HepG2 (cell line): ENCODE data around the gene GALNT5.

Source experiments
- ATM ChIP-seq: fragments of 450-650 bp; IDR thresholded peaks from 2 replicates; pipeline ENCODE4 v1.7.1; 2017; ENCODE audit warnings: mild to moderate bottlenecking, borderline replicate concordance
- CBFB ChIP-seq: sonication (generic); formaldehyde crosslinking; IDR thresholded peaks from 2 replicates; pipeline ENCODE4 v1.4.0; 2020; ENCODE audit warnings: missing genetic modification reagents
- HNF4G ChIP-seq, 2 experiments: sonication (generic) in 1 of 2; formaldehyde crosslinking in 1 of 2; IDR thresholded peaks; 2 replicates each; pipeline versions ENCODE4 v1.4.0 to v1.6.1; 2011 to 2020; ENCODE audit warnings: borderline replicate concordance in 2 of 2, low read depth in 2 of 2, mild to moderate bottlenecking in 2 of 2, low read length in 1 of 2, missing genetic modification reagents in 1 of 2, moderate library complexity in 1 of 2
- KDM5B ChIP-seq: sonication (generic); formaldehyde crosslinking; IDR thresholded peaks from 2 replicates; pipeline ENCODE4 v1.4.0; 2020; ENCODE audit warnings: missing genetic modification reagents, mild to moderate bottlenecking, borderline replicate concordance
- PHF20 ChIP-seq: sonication (generic); formaldehyde crosslinking; IDR thresholded peaks from 2 replicates; pipeline ENCODE4 v1.5.0; 2020; ENCODE audit warnings: mild to moderate bottlenecking, missing genetic modification reagents
- RFXANK ChIP-seq: IDR thresholded peaks from 2 replicates; pipeline ENCODE4 v1.6.1; 2016
- ZNF607 ChIP-seq: sonication (generic); formaldehyde crosslinking; IDR thresholded peaks from 2 replicates; pipeline ENCODE4 v1.5.1; 2020; ENCODE audit warnings: missing genetic modification reagents, mild to moderate bottlenecking, borderline replicate concordance
- TF ChIP-seq, protein P1 (sequence below): sonication (generic); formaldehyde crosslinking; IDR thresholded peaks from 2 replicates; pipeline ENCODE4 v1.4.0; 2020; ENCODE audit warnings: missing genetic modification reagents
- TF ChIP-seq, protein P2 (sequence below): sonication (generic); formaldehyde crosslinking; IDR thresholded peaks from 2 replicates; pipeline ENCODE4 v1.5.0; 2020; ENCODE audit warnings: mild to moderate bottlenecking, missing genetic modification reagents, moderate library complexity
- TF ChIP-seq, protein P3 (sequence below): sonication (generic); formaldehyde crosslinking; IDR thresholded peaks from 2 replicates; pipeline ENCODE4 v1.4.0; 2020; ENCODE audit warnings: missing genetic modification reagents

DNA sequence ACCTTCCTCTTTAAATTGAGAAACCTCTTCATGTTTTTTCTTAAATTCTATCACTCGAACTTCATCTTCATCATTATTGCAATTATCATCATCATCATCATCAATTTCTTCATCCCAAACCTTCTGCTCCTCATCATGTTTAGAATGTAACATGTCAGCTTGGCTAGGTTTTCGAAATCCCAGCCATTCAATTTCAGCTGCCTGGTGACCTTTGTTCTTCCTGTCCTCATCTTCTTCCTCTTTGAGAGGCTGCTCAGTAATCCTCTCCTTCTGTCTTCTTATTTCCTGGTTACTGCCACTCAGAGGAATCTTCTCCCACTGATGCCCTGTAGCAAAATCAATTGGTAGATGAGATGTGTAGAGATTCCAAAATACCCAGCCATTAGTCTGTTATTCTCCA lies 64.0 kb downstream of the GALNT5 start:
- TF ChIP-seq, protein P1, sequence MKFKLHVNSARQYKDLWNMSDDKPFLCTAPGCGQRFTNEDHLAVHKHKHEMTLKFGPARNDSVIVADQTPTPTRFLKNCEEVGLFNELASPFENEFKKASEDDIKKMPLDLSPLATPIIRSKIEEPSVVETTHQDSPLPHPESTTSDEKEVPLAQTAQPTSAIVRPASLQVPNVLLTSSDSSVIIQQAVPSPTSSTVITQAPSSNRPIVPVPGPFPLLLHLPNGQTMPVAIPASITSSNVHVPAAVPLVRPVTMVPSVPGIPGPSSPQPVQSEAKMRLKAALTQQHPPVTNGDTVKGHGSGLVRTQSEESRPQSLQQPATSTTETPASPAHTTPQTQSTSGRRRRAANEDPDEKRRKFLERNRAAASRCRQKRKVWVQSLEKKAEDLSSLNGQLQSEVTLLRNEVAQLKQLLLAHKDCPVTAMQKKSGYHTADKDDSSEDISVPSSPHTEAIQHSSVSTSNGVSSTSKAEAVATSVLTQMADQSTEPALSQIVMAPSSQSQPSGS, result no peak
- TF ChIP-seq KDM5B (CRISPR knock-in tag), result no peak
- TF ChIP-seq, protein P2, sequence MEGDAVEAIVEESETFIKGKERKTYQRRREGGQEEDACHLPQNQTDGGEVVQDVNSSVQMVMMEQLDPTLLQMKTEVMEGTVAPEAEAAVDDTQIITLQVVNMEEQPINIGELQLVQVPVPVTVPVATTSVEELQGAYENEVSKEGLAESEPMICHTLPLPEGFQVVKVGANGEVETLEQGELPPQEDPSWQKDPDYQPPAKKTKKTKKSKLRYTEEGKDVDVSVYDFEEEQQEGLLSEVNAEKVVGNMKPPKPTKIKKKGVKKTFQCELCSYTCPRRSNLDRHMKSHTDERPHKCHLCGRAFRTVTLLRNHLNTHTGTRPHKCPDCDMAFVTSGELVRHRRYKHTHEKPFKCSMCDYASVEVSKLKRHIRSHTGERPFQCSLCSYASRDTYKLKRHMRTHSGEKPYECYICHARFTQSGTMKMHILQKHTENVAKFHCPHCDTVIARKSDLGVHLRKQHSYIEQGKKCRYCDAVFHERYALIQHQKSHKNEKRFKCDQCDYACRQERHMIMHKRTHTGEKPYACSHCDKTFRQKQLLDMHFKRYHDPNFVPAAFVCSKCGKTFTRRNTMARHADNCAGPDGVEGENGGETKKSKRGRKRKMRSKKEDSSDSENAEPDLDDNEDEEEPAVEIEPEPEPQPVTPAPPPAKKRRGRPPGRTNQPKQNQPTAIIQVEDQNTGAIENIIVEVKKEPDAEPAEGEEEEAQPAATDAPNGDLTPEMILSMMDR, result no peak
- no peak for TF ChIP-seq HNF4G (IDR thresholded peaks at IDR 0.05; ENCODE audit: borderline replicate concordance, low read depth, low read length)
- TF ChIP-seq HNF4G (CRISPR knock-in tag; IDR thresholded peaks at IDR 0.05; ENCODE audit: borderline replicate concordance, low read depth), result no peak
- TF ChIP-seq RFXANK (CRISPR knock-in tag), result no peak
- no peak for TF ChIP-seq PHF20 (CRISPR knock-in tag)
- TF ChIP-seq CBFB (CRISPR knock-in tag), result no peak
- TF ChIP-seq ZNF607 (CRISPR knock-in tag), result no peak
- TF ChIP-seq, protein P3, sequence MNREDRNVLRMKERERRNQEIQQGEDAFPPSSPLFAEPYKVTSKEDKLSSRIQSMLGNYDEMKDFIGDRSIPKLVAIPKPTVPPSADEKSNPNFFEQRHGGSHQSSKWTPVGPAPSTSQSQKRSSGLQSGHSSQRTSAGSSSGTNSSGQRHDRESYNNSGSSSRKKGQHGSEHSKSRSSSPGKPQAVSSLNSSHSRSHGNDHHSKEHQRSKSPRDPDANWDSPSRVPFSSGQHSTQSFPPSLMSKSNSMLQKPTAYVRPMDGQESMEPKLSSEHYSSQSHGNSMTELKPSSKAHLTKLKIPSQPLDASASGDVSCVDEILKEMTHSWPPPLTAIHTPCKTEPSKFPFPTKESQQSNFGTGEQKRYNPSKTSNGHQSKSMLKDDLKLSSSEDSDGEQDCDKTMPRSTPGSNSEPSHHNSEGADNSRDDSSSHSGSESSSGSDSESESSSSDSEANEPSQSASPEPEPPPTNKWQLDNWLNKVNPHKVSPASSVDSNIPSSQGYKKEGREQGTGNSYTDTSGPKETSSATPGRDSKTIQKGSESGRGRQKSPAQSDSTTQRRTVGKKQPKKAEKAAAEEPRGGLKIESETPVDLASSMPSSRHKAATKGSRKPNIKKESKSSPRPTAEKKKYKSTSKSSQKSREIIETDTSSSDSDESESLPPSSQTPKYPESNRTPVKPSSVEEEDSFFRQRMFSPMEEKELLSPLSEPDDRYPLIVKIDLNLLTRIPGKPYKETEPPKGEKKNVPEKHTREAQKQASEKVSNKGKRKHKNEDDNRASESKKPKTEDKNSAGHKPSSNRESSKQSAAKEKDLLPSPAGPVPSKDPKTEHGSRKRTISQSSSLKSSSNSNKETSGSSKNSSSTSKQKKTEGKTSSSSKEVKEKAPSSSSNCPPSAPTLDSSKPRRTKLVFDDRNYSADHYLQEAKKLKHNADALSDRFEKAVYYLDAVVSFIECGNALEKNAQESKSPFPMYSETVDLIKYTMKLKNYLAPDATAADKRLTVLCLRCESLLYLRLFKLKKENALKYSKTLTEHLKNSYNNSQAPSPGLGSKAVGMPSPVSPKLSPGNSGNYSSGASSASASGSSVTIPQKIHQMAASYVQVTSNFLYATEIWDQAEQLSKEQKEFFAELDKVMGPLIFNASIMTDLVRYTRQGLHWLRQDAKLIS (CRISPR knock-in tag), result no peak
- no peak for TF ChIP-seq ATM
